Activated CD8-positive, alpha-beta T cell treated with anti-CD3 and anti-CD28 coated beads for 36 hours (primary cell): ENCODE measurements around the gene OLFM1. TPM values are rescaled to one million over a fixed set of nuclear protein-coding genes. Genes with fewer than 3 reads are reported as not detected.
"Not testable (repeated sequence)": the region's sequence is repeated elsewhere in the genome, so short reads cannot be mapped to it uniquely, and the experiment has no call there.

ENCODE experiments used
- ATAC-seq: fragments of 200-7000 bp; cut with Tn5 transposase; one replicate; pipeline ENCODE4 v1.10.0; 2021; ENCODE audit warnings: mild to moderate bottlenecking, moderate library complexity
- CTCF ChIA-PET: fragments of 350-600 bp; sonication (Branson Sonifier 250); formaldehyde crosslinking; loops from one replicate; lab custom pipeline; 2021; ENCODE audit warnings: antibody characterized with exemption; lab: Charles Lee
- POLR2A ChIA-PET: fragments of 350-600 bp; sonication (Branson Sonifier 250); formaldehyde crosslinking; loops from one replicate; lab custom pipeline; 2021; ENCODE audit warnings: antibody characterized with exemption; lab: Charles Lee
- DNase-seq: peaks from one replicate; pipeline ENCODE4 v3.0.0-alpha.2; 2020
- H3K27ac Mint-ChIP-seq: one replicate; pipeline ENCODE4 v1.8.0; 2021; ENCODE audit warnings: mild to moderate bottlenecking, mixed read lengths
- H3K27me3 Mint-ChIP-seq: one replicate; pipeline ENCODE4 v1.8.0; 2021; ENCODE audit warnings: mixed read lengths
- H3K36me3 Mint-ChIP-seq: one replicate; pipeline ENCODE4 v1.8.0; 2021; ENCODE audit warnings: low read depth, mixed read lengths
- H3K4me1 Mint-ChIP-seq: one replicate; pipeline ENCODE4 v1.8.0; 2021; ENCODE audit warnings: low read depth, mixed read lengths
- H3K4me3 Mint-ChIP-seq: one replicate; pipeline ENCODE4 v1.8.0; 2021; ENCODE audit warnings: mild to moderate bottlenecking, moderate library complexity, mixed read lengths
- H3K9me3 Mint-ChIP-seq: one replicate; pipeline ENCODE4 v1.8.0; 2021; ENCODE audit warnings: mixed read lengths
- intact Hi-C: fragments of 100-400 bp; cut with micrococcal nuclease; formaldehyde crosslinking; loops from one replicate; pipeline ENCODE4 v1.10.0; 2022
- total RNA-seq, 2 experiments: library from RNA; stranded (reverse); gene quantifications; one replicate each; pipeline ENCODE4 v1.2.3, GENCODE V29; 2021
- TF ChIP-seq, protein P1 (sequence below): fragments of 200-600 bp; IDR thresholded peaks from one replicate; pipeline ENCODE4 v1.8.0; 2022; ENCODE audit warnings: antibody characterized with exemption, mild to moderate bottlenecking

Gene OLFM1
- total RNA-seq, 2 experiments from 2014 or later, result not detected

DNA sequence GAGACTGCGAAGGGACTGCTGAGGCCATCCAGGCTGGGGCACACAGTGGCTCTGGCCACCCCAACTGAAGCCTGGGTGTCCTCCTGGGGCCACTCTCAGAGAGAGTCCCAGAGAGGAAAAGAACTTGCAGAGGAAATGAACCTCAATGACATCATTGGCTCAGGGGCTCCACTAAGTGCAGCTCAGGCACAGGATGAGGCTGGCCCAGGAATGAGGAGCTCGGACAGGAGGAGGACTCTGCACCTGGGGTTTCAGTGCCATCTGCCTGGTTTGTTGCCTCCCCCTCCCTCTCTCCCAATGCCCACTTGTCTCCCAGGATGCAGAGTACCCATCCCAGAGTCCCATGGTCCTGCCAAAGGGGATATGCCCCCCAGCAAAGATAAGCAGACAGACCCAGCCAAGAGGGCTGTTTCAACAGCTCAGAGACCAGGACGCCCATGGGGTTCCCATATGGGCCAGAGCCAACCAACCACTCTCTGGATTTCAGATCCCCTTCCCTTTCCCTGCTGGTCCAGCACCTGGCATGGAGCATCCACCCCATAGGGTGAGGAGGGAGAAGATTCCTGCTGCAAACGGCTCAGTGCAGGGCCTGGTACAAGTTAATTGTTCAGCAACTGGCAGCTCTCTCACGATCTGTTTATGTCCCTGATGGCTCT, 26.9 kb upstream of the OLFM1 start:
- ATAC-seq (no peak), DNase-seq (no peak)
- no peaks in the 10 kb centered on the region for H3K36me3 Mint-ChIP-seq
- no peak overlapping the region for H3K27ac Mint-ChIP-seq
- H3K4me3 Mint-ChIP-seq, result no peak overlapping the region
- H3K4me1 Mint-ChIP-seq, result no peaks in the 10 kb centered on the region
- ChIA-PET CTCF (no interaction called here), POLR2A (no interaction called here)
- peaks cover 9% of the 10 kb centered on the region for H3K9me3 Mint-ChIP-seq
- H3K27me3 Mint-ChIP-seq, result peaks cover 5% of the 10 kb centered on the region
- intact Hi-C loops, result no loop called here
- TF ChIP-seq, protein P1, sequence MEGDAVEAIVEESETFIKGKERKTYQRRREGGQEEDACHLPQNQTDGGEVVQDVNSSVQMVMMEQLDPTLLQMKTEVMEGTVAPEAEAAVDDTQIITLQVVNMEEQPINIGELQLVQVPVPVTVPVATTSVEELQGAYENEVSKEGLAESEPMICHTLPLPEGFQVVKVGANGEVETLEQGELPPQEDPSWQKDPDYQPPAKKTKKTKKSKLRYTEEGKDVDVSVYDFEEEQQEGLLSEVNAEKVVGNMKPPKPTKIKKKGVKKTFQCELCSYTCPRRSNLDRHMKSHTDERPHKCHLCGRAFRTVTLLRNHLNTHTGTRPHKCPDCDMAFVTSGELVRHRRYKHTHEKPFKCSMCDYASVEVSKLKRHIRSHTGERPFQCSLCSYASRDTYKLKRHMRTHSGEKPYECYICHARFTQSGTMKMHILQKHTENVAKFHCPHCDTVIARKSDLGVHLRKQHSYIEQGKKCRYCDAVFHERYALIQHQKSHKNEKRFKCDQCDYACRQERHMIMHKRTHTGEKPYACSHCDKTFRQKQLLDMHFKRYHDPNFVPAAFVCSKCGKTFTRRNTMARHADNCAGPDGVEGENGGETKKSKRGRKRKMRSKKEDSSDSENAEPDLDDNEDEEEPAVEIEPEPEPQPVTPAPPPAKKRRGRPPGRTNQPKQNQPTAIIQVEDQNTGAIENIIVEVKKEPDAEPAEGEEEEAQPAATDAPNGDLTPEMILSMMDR, result no peak

DNA sequence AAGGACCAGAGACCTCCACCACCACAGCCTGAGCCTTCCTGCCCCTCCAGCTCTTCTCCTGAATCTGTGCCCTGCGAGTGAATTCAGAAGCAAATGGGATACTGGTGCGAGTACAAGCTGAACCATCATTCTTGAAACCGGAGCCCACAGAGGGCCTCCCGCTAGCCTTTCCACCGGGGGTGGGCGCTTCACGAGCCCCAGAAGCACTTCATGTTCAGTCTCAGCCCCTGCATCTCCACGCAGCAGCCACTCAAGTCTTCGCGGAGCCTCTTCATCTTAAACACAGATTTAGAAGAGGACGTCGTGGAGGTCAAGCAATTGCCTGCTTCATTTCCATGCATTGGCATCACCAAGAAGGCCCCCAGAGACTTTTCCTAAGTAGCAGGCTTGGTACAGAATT, 26.0 kb upstream of the OLFM1 start:
- intact Hi-C loops, result no loop called here
- no peak overlapping the region for H3K27ac Mint-ChIP-seq
- no peaks in the 10 kb centered on the region for H3K36me3 Mint-ChIP-seq
- ChIA-PET POLR2A (no interaction called here), CTCF (no interaction called here)
- H3K27me3 Mint-ChIP-seq, result peaks cover 7% of the 10 kb centered on the region
- DNase-seq (no peak), ATAC-seq (no peak)
- TF ChIP-seq, protein P1, result no peak
- no peak overlapping the region for H3K4me3 Mint-ChIP-seq
- no peaks in the 10 kb centered on the region for H3K4me1 Mint-ChIP-seq
- H3K9me3 Mint-ChIP-seq, result peaks cover 9% of the 10 kb centered on the region

- Mint-ChIP-seq H3K9me3 (peaks cover 9% of the 10 kb centered on the region), H3K4me1 (no peaks in the 10 kb centered on the region), H3K27me3 (peaks cover 6% of the 10 kb centered on the region), H3K36me3 (no peaks in the 10 kb centered on the region), H3K27ac (no peak overlapping the region), H3K4me3 (no peak overlapping the region)
- intact Hi-C loops, result no loop called here
- ChIA-PET POLR2A (no interaction called here), CTCF (no interaction called here)
- DNase-seq, result no peak
- TF ChIP-seq, protein P1, result no peak
- ATAC-seq, result no peak
Observed at GRCh38 chr9:135062254-135062653, 25.2 kb upstream of the OLFM1 start.

DNA sequence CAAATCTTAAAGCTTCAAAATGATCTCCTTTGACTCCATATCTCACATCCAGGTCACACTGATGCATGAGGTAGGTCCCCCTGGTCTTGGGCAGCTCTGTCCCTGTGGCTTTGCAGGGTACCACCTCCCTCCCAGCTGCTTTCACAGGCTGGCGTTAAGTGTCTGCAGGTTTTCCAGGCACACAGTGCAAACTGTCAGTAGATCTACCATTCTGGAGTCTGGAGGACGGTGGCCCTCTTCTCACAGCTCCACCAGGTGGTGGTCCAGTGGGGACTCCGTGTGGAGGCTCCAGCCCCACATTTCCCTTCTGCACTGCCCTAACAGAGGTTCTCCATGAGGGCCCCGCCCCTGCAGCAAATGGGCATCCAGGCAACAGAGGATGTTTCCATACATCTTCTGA, 24.0 kb upstream of the OLFM1 start:
- H3K4me1 Mint-ChIP-seq, H3K27me3 Mint-ChIP-seq, DNase-seq, H3K4me3 Mint-ChIP-seq, H3K36me3 Mint-ChIP-seq, H3K9me3 Mint-ChIP-seq, H3K27ac Mint-ChIP-seq, POLR2A ChIA-PET, ATAC-seq, intact Hi-C loops, CTCF ChIA-PET: not testable (repeated sequence)

GRCh38 chr9:135063888-135064287, 23.6 kb upstream of the OLFM1 start:
- intact Hi-C loops, H3K9me3 Mint-ChIP-seq, CTCF ChIA-PET, H3K4me3 Mint-ChIP-seq, H3K36me3 Mint-ChIP-seq, ATAC-seq, H3K27ac Mint-ChIP-seq, H3K27me3 Mint-ChIP-seq, H3K4me1 Mint-ChIP-seq, POLR2A ChIA-PET, DNase-seq: not testable (repeated sequence)

- H3K27ac Mint-ChIP-seq, result no peak overlapping the region
- no peak for ATAC-seq
- intact Hi-C loops, result no loop called here
- no peak for DNase-seq
- TF ChIP-seq, protein P1, result no peak
- POLR2A ChIA-PET, result no interaction called here
- CTCF ChIA-PET, result no interaction called here
- H3K27me3 Mint-ChIP-seq, result peaks cover 2% of the 10 kb centered on the region
- H3K4me3 Mint-ChIP-seq, result no peak overlapping the region
- H3K4me1 Mint-ChIP-seq, result no peaks in the 10 kb centered on the region
- peaks cover 9% of the 10 kb centered on the region for H3K9me3 Mint-ChIP-seq
- no peaks in the 10 kb centered on the region for H3K36me3 Mint-ChIP-seq
Observed at GRCh38 chr9:135065151-135065550, 22.3 kb upstream of the OLFM1 start.
